NB4 (cell line): Measurements from ENCODE around the gene DIP2C.
"Not testable (repeated sequence)": the region's sequence is repeated elsewhere in the genome, so short reads cannot be mapped to it uniquely, and the experiment has no call there.

Experiments used
- POLR2A ChIP-seq: IDR thresholded peaks from 2 replicates; pipeline ENCODE4 v1.6.1; 2011; ENCODE audit warnings: mild to moderate bottlenecking; ENCODE audit not compliant: insufficient read length; ENCODE audit errors: extremely low read depth
- TF ChIP-seq, protein P1 (sequence below): IDR thresholded peaks from one replicate; pipeline ENCODE4 v1.5.1; 2012; ENCODE audit warnings: low read depth, low read length

DNA sequence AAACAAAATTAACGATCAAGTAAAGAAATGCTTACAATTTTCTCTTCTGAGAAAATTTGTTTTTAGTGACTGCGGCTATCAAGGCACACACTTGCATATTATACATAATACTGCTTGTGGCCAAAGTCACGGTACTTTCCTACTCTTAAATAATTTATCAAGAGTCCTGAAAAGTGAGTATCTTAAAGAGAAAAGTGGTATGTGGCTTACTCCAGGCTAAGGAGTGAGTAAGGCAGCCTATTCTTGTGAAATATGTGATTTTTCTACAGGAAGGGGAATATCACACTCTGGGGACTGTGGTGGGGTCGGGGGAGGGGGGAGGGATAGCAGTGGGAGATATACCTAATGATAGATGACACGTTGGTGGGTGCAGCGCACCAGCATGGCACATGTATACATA, 240.1 kb downstream of the DIP2C start:
- TF ChIP-seq, protein P1, sequence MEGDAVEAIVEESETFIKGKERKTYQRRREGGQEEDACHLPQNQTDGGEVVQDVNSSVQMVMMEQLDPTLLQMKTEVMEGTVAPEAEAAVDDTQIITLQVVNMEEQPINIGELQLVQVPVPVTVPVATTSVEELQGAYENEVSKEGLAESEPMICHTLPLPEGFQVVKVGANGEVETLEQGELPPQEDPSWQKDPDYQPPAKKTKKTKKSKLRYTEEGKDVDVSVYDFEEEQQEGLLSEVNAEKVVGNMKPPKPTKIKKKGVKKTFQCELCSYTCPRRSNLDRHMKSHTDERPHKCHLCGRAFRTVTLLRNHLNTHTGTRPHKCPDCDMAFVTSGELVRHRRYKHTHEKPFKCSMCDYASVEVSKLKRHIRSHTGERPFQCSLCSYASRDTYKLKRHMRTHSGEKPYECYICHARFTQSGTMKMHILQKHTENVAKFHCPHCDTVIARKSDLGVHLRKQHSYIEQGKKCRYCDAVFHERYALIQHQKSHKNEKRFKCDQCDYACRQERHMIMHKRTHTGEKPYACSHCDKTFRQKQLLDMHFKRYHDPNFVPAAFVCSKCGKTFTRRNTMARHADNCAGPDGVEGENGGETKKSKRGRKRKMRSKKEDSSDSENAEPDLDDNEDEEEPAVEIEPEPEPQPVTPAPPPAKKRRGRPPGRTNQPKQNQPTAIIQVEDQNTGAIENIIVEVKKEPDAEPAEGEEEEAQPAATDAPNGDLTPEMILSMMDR = not testable (repeated sequence)
- not testable (repeated sequence) for TF ChIP-seq POLR2A
